GM21447 (cell line): ENCODE results near the gene USH2A.

Source experiments
- ATAC-seq: cut with Tn5 transposase; IDR thresholded peaks from one replicate; pipeline ENCODE4 v1.9.1; 2021; ENCODE audit not compliant: unreplicated experiment

The USH2A gene

GRCh38 chr1:215986401-215986800 is 436.8 kb downstream of the USH2A start:
- no peak for ATAC-seq

GRCh38 chr1:215983680-215984079 is 439.6 kb downstream of the USH2A start:
- no peak for ATAC-seq

GRCh38 chr1:215971793-215972441 is 451.3 kb downstream of the USH2A start:
- ATAC-seq = no peak

- ATAC-seq = no peak
Measured at GRCh38 chr1:215970406-215970805, 452.8 kb downstream of the USH2A start.

- no peak for ATAC-seq
Measured at GRCh38 chr1:215963621-215964020, 459.6 kb downstream of the USH2A start.

- no peak for ATAC-seq
Measured at GRCh38 chr1:215963040-215963439, 460.2 kb downstream of the USH2A start.

GRCh38 chr1:215958841-215959240 is 464.4 kb downstream of the USH2A start:
- ATAC-seq = no peak

GRCh38 chr1:215957663-215958062 is 465.6 kb downstream of the USH2A start:
- ATAC-seq = no peak

- ATAC-seq = no peak
Measured at GRCh38 chr1:215932558-215932957, 490.7 kb downstream of the USH2A start.

GRCh38 chr1:215926670-215927069 is 496.6 kb downstream of the USH2A start:
- no peak for ATAC-seq

GRCh38 chr1:215923129-215923824 is 500.0 kb downstream of the USH2A start:
- ATAC-seq = no peak

- no peak for ATAC-seq
Measured at GRCh38 chr1:215911406-215911968, 511.8 kb downstream of the USH2A start.

- no peak for ATAC-seq
Measured at GRCh38 chr1:215905493-215906115, 517.6 kb downstream of the USH2A start.

- no peak for ATAC-seq
Measured at GRCh38 chr1:215900684-215901083, 522.6 kb downstream of the USH2A start.

GRCh38 chr1:215899901-215900300 is 523.3 kb downstream of the USH2A start:
- ATAC-seq = no peak

- ATAC-seq = no peak
Measured at GRCh38 chr1:215895893-215896292, 527.4 kb downstream of the USH2A start.

- ATAC-seq = no peak
Measured at GRCh38 chr1:215895276-215895675, 528.0 kb downstream of the USH2A start.

- ATAC-seq = no peak
Measured at GRCh38 chr1:215894617-215895016, 528.6 kb downstream of the USH2A start.

- ATAC-seq = no peak
Measured at GRCh38 chr1:215891266-215892057, 531.8 kb downstream of the USH2A start.

GRCh38 chr1:215890438-215890837 is 532.8 kb downstream of the USH2A start:
- no peak for ATAC-seq

GRCh38 chr1:215889871-215890270 is 533.4 kb downstream of the USH2A start:
- ATAC-seq = no peak
